Measurements from ENCODE around the gene CIRBP.

DNA sequence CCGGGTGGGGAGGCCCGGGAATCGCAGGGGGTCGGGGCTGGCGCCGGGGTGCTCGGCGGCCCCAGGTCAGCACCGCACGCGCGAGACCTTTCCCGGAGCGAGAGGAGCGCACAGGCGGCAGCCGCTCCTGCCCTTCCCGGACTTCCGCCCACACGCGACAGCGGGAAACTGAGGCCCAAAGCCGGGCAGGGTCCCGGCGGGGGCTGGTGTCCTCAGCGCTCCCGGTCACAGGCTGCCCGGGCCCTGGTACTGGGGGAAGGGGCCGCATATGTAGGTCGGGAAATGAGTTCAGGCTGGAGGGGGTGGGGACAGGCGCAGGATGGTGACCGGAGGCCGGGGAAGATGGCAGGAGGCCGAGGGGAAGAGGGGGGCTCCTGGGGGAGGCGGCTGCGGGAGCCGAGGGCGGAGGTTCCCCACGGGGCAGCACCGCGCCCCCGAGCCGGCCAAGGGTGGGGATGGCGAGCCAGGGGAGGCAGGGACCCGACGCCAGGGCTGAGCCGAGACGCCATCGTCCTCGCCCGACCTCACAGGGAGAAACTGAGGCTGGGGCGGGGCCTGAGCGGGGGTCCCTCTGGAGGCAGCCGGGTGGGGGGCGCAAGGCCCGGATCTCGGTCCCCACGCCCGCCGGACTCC lies 32.0 kb upstream of the CIRBP start:
- TF ChIP-seq, protein P1, sequence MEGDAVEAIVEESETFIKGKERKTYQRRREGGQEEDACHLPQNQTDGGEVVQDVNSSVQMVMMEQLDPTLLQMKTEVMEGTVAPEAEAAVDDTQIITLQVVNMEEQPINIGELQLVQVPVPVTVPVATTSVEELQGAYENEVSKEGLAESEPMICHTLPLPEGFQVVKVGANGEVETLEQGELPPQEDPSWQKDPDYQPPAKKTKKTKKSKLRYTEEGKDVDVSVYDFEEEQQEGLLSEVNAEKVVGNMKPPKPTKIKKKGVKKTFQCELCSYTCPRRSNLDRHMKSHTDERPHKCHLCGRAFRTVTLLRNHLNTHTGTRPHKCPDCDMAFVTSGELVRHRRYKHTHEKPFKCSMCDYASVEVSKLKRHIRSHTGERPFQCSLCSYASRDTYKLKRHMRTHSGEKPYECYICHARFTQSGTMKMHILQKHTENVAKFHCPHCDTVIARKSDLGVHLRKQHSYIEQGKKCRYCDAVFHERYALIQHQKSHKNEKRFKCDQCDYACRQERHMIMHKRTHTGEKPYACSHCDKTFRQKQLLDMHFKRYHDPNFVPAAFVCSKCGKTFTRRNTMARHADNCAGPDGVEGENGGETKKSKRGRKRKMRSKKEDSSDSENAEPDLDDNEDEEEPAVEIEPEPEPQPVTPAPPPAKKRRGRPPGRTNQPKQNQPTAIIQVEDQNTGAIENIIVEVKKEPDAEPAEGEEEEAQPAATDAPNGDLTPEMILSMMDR (IDR thresholded peaks at IDR 0.05): no peak
- TF ChIP-seq RAD21 (IDR thresholded peaks at IDR 0.05; ENCODE audit: low read length): no peak
- TF ChIP-seq RXRA (IDR thresholded peaks at IDR 0.05; ENCODE audit: borderline replicate concordance, low read depth): no peak
- TF ChIP-seq, protein P2, sequence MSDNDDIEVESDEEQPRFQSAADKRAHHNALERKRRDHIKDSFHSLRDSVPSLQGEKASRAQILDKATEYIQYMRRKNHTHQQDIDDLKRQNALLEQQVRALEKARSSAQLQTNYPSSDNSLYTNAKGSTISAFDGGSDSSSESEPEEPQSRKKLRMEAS (IDR thresholded peaks at IDR 0.05; ENCODE audit: low read depth): no peak
